ENCODE measurements around the gene ELAC2. TPM values are rescaled to one million over a fixed set of nuclear protein-coding genes. Genes with fewer than 3 reads are reported as not detected.

Gene ELAC2
- total RNA-seq, 1 experiment from 2014 or later: 38.9 TPM

DNA sequence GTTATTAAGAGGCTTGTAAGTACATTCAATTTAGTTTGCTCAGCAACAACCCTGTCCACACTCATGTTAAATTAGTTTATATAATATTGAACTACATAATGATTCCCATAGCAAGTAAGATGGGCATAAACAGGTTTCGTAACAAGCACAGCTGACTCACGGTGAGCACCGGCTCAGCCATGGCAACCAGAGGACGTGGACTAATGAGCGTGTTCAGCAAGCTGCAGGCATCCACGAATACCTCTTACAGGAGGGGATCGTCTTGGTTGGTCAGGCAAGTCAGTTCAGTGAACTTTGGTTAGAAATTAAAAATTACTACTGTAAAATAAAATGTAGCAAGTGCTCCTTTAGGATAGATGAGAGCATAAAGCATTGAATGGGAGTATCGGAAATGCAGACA, 58.4 kb downstream of the ELAC2 start:
- TF ChIP-seq, protein P1, sequence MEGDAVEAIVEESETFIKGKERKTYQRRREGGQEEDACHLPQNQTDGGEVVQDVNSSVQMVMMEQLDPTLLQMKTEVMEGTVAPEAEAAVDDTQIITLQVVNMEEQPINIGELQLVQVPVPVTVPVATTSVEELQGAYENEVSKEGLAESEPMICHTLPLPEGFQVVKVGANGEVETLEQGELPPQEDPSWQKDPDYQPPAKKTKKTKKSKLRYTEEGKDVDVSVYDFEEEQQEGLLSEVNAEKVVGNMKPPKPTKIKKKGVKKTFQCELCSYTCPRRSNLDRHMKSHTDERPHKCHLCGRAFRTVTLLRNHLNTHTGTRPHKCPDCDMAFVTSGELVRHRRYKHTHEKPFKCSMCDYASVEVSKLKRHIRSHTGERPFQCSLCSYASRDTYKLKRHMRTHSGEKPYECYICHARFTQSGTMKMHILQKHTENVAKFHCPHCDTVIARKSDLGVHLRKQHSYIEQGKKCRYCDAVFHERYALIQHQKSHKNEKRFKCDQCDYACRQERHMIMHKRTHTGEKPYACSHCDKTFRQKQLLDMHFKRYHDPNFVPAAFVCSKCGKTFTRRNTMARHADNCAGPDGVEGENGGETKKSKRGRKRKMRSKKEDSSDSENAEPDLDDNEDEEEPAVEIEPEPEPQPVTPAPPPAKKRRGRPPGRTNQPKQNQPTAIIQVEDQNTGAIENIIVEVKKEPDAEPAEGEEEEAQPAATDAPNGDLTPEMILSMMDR (IDR thresholded peaks at IDR 0.05; ENCODE audit: insufficient read depth in 1 of 2, low read depth in 1 of 2, low read length in 1 of 2, severe bottlenecking in 1 of 2, unreplicated experiment in 1 of 2): no peak
- Mint-ChIP-seq H3K9me3 (ENCODE audit: unreplicated experiment) (no peaks in the 10 kb centered on the region), H3K27me3 (ENCODE audit: insufficient read depth, unreplicated experiment) (no peaks in the 10 kb centered on the region), H3K4me1 (ENCODE audit: low read depth, unreplicated experiment) (no peaks in the 10 kb centered on the region), H3K4me3 (ENCODE audit: unreplicated experiment) (no peak overlapping the region), H3K36me3 (ENCODE audit: insufficient read depth, unreplicated experiment) (no peaks in the 10 kb centered on the region), H3K27ac (ENCODE audit: unreplicated experiment) (no peak overlapping the region)
- intact Hi-C loops (cut with micrococcal nuclease; ENCODE audit: unreplicated experiment): no loop called here
- ChIA-PET CTCF (no interaction called here), POLR2A (no interaction called here)
- H3K4me1 ChIP-seq: no peaks in the 10 kb centered on the region
- H3K4me3 ChIP-seq (ENCODE audit: low read depth, low read length): no peak overlapping the region
- H3K36me3 ChIP-seq (ENCODE audit: control insufficient read depth, insufficient read depth, low read length): no peaks in the 10 kb centered on the region
- no TSS peak for BruUV-seq (replicated peaks)
- H3K9me3 ChIP-seq: no peaks in the 10 kb centered on the region
- no peaks in the 10 kb centered on the region for H3K27me3 ChIP-seq (replicated peaks; ENCODE audit: control insufficient read depth, insufficient read depth, low read length)
- no peak for DNase-seq

DNA sequence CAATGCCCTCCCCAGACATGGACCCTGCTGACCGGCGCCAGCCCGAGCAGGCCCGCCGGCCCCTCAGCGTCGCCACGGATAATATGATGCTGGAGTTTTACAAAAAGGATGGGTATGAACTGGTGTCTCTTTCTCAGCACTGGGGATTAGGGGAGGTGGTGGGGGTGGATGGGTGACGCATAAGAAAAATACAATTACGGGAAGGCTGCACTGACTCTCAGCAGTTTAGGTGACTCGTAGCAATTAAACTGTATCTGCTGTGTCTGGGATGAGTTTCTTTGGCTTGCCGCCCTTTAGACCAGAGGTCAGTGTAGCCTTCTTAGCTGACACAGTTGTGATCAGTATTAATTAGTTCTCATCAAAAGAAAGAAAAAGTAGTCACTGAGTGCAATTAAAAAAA, 59.0 kb downstream of the ELAC2 start:
- POLR2A ChIA-PET: no interaction called here
- no peaks in the 10 kb centered on the region for H3K4me1 Mint-ChIP-seq (ENCODE audit: low read depth, unreplicated experiment)
- TF ChIP-seq, protein P1 (IDR thresholded peaks at IDR 0.05; ENCODE audit: insufficient read depth in 1 of 2, low read depth in 1 of 2, low read length in 1 of 2, severe bottlenecking in 1 of 2, unreplicated experiment in 1 of 2): no peak
- H3K4me3 ChIP-seq (ENCODE audit: low read depth, low read length): no peak overlapping the region
- no peaks in the 10 kb centered on the region for H3K27me3 ChIP-seq (replicated peaks; ENCODE audit: control insufficient read depth, insufficient read depth, low read length)
- H3K36me3 Mint-ChIP-seq (ENCODE audit: insufficient read depth, unreplicated experiment): no peaks in the 10 kb centered on the region
- H3K4me3 Mint-ChIP-seq (ENCODE audit: unreplicated experiment): no peak overlapping the region
- no peaks in the 10 kb centered on the region for H3K9me3 Mint-ChIP-seq (ENCODE audit: unreplicated experiment)
- H3K9me3 ChIP-seq: no peaks in the 10 kb centered on the region
- no peak overlapping the region for H3K27ac Mint-ChIP-seq (ENCODE audit: unreplicated experiment)
- CTCF ChIA-PET: no interaction called here
- BruUV-seq (replicated peaks): no TSS peak
- no peaks in the 10 kb centered on the region for H3K27me3 Mint-ChIP-seq (ENCODE audit: insufficient read depth, unreplicated experiment)
- no peak for DNase-seq
- no peaks in the 10 kb centered on the region for H3K4me1 ChIP-seq
- intact Hi-C loops (cut with micrococcal nuclease; ENCODE audit: unreplicated experiment): no loop called here
- H3K36me3 ChIP-seq (ENCODE audit: control insufficient read depth, insufficient read depth, low read length): no peaks in the 10 kb centered on the region

DNA sequence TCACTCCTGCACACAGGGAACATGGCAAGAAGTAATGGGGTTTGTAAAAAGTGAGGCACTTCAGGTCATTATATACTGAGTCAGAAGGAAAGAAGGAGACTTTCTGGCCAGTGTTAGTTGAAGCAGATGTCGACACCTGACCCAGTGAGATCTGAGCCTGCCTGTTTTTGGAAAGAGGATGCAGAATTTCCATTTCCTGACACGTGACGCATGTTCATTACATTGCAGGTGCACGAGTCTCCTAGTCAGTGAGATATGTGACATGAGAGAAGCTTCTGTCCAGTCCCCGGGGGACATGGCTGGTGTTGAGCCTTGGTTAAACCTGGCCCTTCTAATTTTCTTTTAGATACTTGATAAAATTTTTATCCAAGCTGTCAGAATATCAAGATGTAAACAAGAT, 62.3 kb downstream of the ELAC2 start:
- BruUV-seq (replicated peaks): no TSS peak
- H3K4me1 Mint-ChIP-seq (ENCODE audit: low read depth, unreplicated experiment): no peaks in the 10 kb centered on the region
- POLR2A ChIA-PET: no interaction called here
- CTCF ChIA-PET: no interaction called here
- H3K27me3 Mint-ChIP-seq (ENCODE audit: insufficient read depth, unreplicated experiment): no peaks in the 10 kb centered on the region
- H3K9me3 ChIP-seq: no peaks in the 10 kb centered on the region
- no peaks in the 10 kb centered on the region for H3K27me3 ChIP-seq (replicated peaks; ENCODE audit: control insufficient read depth, insufficient read depth, low read length)
- TF ChIP-seq, protein P1 (IDR thresholded peaks at IDR 0.05; ENCODE audit: insufficient read depth in 1 of 2, low read depth in 1 of 2, low read length in 1 of 2, severe bottlenecking in 1 of 2, unreplicated experiment in 1 of 2): no peak
- no peaks in the 10 kb centered on the region for H3K36me3 ChIP-seq (ENCODE audit: control insufficient read depth, insufficient read depth, low read length)
- no peaks in the 10 kb centered on the region for H3K9me3 Mint-ChIP-seq (ENCODE audit: unreplicated experiment)
- no peaks in the 10 kb centered on the region for H3K4me1 ChIP-seq
- DNase-seq: no peak
- H3K27ac Mint-ChIP-seq (ENCODE audit: unreplicated experiment): no peak overlapping the region
- no peaks in the 10 kb centered on the region for H3K36me3 Mint-ChIP-seq (ENCODE audit: insufficient read depth, unreplicated experiment)
- H3K4me3 ChIP-seq (ENCODE audit: low read depth, low read length): no peak overlapping the region
- no peak overlapping the region for H3K4me3 Mint-ChIP-seq (ENCODE audit: unreplicated experiment)
- intact Hi-C loops (cut with micrococcal nuclease; ENCODE audit: unreplicated experiment): no loop called here

All from Caco-2 (cell line).